Measurements from ENCODE around the gene NRROS.

The NRROS gene

GRCh38 chr3:196650740-196651311 is 11.3 kb downstream of the NRROS start:
- TF ChIP-seq POLR2A (IDR thresholded peaks at IDR 0.05; ENCODE audit: low read depth, low read length): no peak
- peak; percentile 98 for FAIRE-seq
- DNase-seq (ENCODE audit: insufficient read length, low spot score): peak; percentile 99

- no peak for DNase-seq (ENCODE audit: insufficient read length, low spot score)
- no peak for TF ChIP-seq POLR2A (IDR thresholded peaks at IDR 0.05; ENCODE audit: low read depth, low read length)
- no peak for FAIRE-seq
Observed at GRCh38 chr3:196651819-196652218, 12.3 kb downstream of the NRROS start.

GRCh38 chr3:196652961-196653795 is 13.7 kb downstream of the NRROS start:
- FAIRE-seq (no peak), DNase-seq (ENCODE audit: insufficient read length, low spot score) (no peak)
- TF ChIP-seq POLR2A (IDR thresholded peaks at IDR 0.05; ENCODE audit: low read depth, low read length): no peak

GRCh38 chr3:196654006-196654734 is 14.7 kb downstream of the NRROS start:
- FAIRE-seq (no peak), DNase-seq (ENCODE audit: insufficient read length, low spot score) (no peak)
- TF ChIP-seq POLR2A (IDR thresholded peaks at IDR 0.05; ENCODE audit: low read depth, low read length): no peak

DNA sequence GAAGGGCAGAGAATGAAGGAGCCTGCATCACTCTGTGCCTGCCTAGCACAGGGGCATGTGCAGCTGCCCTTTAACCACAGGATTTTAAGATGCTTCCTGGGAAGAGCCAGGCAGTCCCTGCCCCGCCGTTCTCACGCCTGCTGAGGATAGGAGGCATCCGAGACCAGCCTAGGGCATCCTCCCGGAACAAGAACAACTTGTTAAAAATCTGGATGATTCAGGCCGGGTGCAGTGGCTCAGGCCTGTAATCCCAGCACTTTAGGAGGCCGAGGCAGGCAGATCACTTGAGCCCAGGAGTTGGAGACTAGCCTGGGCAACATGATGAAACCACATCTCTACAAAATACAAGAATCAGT is 15.2 kb downstream of the NRROS start:
- FAIRE-seq: no peak
- no peak for DNase-seq (ENCODE audit: insufficient read length, low spot score)
- TF ChIP-seq POLR2A (IDR thresholded peaks at IDR 0.05; ENCODE audit: low read depth, low read length): no peak

DNA sequence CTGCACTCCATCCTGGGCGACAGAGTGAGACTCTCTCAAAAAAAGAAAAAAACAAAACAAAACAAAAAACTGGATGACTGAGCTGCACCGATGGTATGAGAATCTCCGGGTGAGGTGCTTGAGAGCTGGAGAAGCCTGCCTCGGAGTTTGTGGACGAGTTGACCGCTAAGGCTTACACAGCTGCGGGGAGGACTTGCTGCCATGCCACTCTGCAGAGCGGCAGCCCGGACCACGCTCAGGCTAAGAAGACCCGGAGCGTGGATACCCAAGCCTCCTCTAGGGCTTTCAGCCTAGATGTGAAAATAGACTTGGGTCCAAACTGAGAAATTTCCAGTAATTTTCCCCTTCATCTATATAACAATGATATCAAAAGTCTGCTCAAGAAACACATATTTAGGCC is 16.0 kb downstream of the NRROS start:
- DNase-seq (ENCODE audit: insufficient read length, low spot score) (no peak), FAIRE-seq (no peak)
- no peak for TF ChIP-seq POLR2A (IDR thresholded peaks at IDR 0.05; ENCODE audit: low read depth, low read length)

GRCh38 chr3:196656213-196656612 is 16.7 kb downstream of the NRROS start:
- no peak for FAIRE-seq
- DNase-seq (ENCODE audit: insufficient read length, low spot score): no peak
- no peak for TF ChIP-seq POLR2A (IDR thresholded peaks at IDR 0.05; ENCODE audit: low read depth, low read length)

DNA sequence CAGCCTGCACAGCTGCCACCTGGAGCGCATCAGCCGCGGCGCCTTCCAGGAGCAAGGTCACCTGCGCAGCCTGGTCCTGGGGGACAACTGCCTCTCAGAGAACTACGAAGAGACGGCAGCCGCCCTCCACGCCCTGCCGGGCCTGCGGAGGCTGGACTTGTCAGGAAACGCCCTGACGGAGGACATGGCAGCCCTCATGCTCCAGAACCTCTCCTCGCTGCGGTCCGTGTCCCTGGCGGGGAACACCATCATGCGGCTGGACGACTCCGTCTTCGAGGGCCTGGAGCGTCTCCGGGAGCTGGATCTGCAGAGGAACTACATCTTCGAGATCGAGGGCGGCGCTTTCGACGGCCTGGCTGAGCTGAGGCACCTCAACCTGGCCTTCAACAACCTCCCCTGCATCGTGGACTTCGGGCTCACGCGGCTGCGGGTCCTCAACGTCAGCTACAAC is 20.4 kb downstream of the NRROS start:
- FAIRE-seq (no peak), DNase-seq (ENCODE audit: insufficient read length, low spot score) (no peak)
- no peak for TF ChIP-seq POLR2A (IDR thresholded peaks at IDR 0.05; ENCODE audit: low read depth, low read length)

DNA sequence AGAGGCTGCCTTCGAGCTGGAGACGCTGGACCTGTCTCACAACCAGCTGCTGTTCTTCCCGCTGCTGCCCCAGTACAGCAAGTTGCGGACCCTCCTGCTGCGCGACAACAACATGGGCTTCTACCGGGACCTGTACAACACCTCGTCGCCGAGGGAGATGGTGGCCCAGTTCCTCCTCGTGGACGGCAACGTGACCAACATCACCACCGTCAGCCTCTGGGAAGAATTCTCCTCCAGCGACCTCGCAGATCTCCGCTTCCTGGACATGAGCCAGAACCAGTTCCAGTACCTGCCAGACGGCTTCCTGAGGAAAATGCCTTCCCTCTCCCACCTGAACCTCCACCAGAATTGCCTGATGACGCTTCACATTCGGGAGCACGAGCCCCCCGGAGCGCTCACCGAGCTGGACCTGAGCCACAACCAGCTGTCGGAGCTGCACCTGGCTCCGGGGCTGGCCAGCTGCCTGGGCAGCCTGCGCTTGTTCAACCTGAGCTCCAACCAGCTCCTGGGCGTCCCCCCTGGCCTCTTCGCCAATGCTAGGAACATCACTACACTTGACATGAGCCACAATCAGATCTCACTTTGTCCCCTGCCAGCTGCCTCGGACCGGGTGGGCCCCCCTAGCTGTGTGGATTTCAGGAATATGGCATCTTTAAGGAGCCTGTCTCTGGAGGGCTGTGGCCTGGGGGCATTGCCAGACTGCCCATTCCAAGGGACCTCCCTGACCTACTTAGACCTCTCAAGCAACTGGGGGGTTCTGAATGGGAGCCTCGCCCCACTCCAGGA is 21.1 kb downstream of the NRROS start:
- no peak for DNase-seq (ENCODE audit: insufficient read length, low spot score)
- no peak for FAIRE-seq
- TF ChIP-seq POLR2A (IDR thresholded peaks at IDR 0.05; ENCODE audit: low read depth, low read length): no peak

DNA sequence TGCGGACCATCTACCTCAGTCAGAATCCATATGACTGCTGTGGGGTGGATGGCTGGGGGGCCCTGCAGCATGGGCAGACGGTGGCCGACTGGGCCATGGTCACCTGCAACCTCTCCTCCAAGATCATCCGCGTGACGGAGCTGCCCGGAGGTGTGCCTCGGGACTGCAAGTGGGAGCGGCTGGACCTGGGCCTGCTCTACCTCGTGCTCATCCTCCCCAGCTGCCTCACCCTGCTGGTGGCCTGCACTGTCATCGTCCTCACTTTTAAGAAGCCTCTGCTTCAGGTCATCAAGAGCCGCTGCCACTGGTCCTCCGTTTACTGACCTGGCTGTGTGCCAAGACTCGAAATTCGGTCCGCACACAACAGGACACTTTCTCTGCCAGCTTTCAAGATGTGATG is 21.9 kb downstream of the NRROS start:
- no peak for DNase-seq (ENCODE audit: insufficient read length, low spot score)
- FAIRE-seq: no peak
- TF ChIP-seq POLR2A (IDR thresholded peaks at IDR 0.05; ENCODE audit: low read depth, low read length): no peak

DNA sequence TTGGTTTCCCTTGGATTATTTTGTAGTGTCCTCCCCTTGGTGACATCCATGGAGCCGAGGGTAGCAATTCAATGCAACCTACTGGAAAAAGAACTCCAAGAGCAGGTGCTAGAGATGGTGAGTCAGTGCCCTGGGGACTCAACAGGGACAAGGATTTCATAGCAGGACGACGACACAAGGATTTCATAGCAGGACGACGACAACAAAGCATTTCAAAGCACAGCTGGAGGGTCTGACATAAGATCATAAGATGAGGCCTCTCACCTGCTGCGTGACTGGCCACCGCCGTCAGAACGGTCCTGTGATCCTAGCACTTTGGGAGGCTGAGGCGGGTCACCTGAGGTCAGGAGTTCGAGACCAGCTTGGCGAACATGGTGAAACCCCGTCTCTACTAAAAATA is 22.5 kb downstream of the NRROS start:
- no peak for DNase-seq (ENCODE audit: insufficient read length, low spot score)
- TF ChIP-seq POLR2A (IDR thresholded peaks at IDR 0.05; ENCODE audit: low read depth, low read length): no peak
- FAIRE-seq: no peak

- FAIRE-seq (no peak), DNase-seq (ENCODE audit: insufficient read length, low spot score) (no peak)
- TF ChIP-seq POLR2A (IDR thresholded peaks at IDR 0.05; ENCODE audit: low read depth, low read length): no peak
Observed at GRCh38 chr3:196662711-196663571, 23.4 kb downstream of the NRROS start.

Measured in H54 (cell line).